ENCODE results near the gene SMYD3. TPM values are rescaled to one million over a fixed set of nuclear protein-coding genes. Genes with fewer than 3 reads are reported as not detected.
A peak's percentile ranks its signal among the peaks of the same experiment; 100 is the strongest.

Gene SMYD3
- total RNA-seq, 4 donors from 2014 or later: 12.0 to 15.0 (median 13.2) TPM

GRCh38 chr1:246483569-246483933, 23.5 kb downstream of the SMYD3 start:
- Histone ChIP-seq H3K36me3 (no peaks in the 10 kb centered on the region), H3K4me1 (peaks cover 0 to 17% (median 16%) of the 10 kb centered on the region in 4 donors), H3K9me3 (no peaks in the 10 kb centered on the region), H3K4me3 (peak overlapping the region; percentile 19 to 40 (median 30)), H3K27ac (replicated peaks in 1 of 4) (peak overlapping the region in 1 of 4 donors; percentile 2), H3K27me3 (no peaks in the 10 kb centered on the region)
- no peak for TF ChIP-seq POLR2AphosphoS5 (IDR thresholded peaks at IDR 0.05)
- DNase-seq (ENCODE audit: extremely low spot score): no peak
- intact Hi-C loops (cut with DNase I): no loop called here

- TF ChIP-seq POLR2A (IDR thresholded peaks at IDR 0.05; ENCODE audit: low read depth): no peak
- no peak for TF ChIP-seq POLR2AphosphoS5 (IDR thresholded peaks at IDR 0.05)
- no peak for TF ChIP-seq CTCF (IDR thresholded peaks at IDR 0.05)
- TF ChIP-seq EP300 (IDR thresholded peaks at IDR 0.05): no peak
- Histone ChIP-seq H3K4me3 (peak overlapping the region; percentile 19 to 40 (median 30)), H3K36me3 (no peaks in the 10 kb centered on the region), H3K27me3 (no peaks in the 10 kb centered on the region), H3K27ac (replicated peaks in 1 of 4) (peak overlapping the region in 2 of 4 donors; percentile 2 to 14), H3K4me1 (peaks cover 0 to 17% (median 16%) of the 10 kb centered on the region in 4 donors), H3K9me3 (no peaks in the 10 kb centered on the region)
- intact Hi-C loops (cut with DNase I): no loop called here
- DNase-seq (ENCODE audit: extremely low spot score): no peak
- 26% methylated on average over 4 of the region's 4 CpGs for WGBS
These were observed 24.1 kb downstream of the SMYD3 start for GRCh38 chr1:246482805-246483568.

GRCh38 chr1:246479061-246479460, 28.0 kb downstream of the SMYD3 start:
- H3K9me3 ChIP-seq: no peaks in the 10 kb centered on the region
- no peak for TF ChIP-seq POLR2A (IDR thresholded peaks at IDR 0.05; ENCODE audit: low read depth)
- no peak for TF ChIP-seq EP300 (IDR thresholded peaks at IDR 0.05)
- no peak for TF ChIP-seq CTCF (IDR thresholded peaks at IDR 0.05)
- TF ChIP-seq POLR2AphosphoS5 (IDR thresholded peaks at IDR 0.05): no peak

GRCh38 chr1:246477634-246478033, 29.4 kb downstream of the SMYD3 start:
- intact Hi-C loops (cut with DNase I): no loop called here
- Histone ChIP-seq H3K4me1 (peaks cover 0 to 14% (median 5%) of the 10 kb centered on the region in 4 donors), H3K9me3 (no peaks in the 10 kb centered on the region), H3K27me3 (no peaks in the 10 kb centered on the region), H3K36me3 (no peaks in the 10 kb centered on the region), H3K4me3 (no peak overlapping the region), H3K27ac (replicated peaks in 1 of 4) (no peak overlapping the region)
- no peak for DNase-seq (ENCODE audit: extremely low spot score)
- TF ChIP-seq POLR2A (IDR thresholded peaks at IDR 0.05; ENCODE audit: low read depth) (no peak), CTCF (IDR thresholded peaks at IDR 0.05) (no peak), EP300 (IDR thresholded peaks at IDR 0.05) (no peak), POLR2AphosphoS5 (IDR thresholded peaks at IDR 0.05) (no peak)
- WGBS: 82% methylated on average over 2 of the region's 2 CpGs

More at GRCh38 chr1:246479061-246479460, 28.0 kb downstream of the SMYD3 start:
- Histone ChIP-seq H3K4me3 (no peak overlapping the region), H3K4me1 (peaks cover 0 to 24% (median 17%) of the 10 kb centered on the region in 4 donors), H3K27ac (replicated peaks in 1 of 4) (no peak overlapping the region), H3K27me3 (no peaks in the 10 kb centered on the region), H3K36me3 (no peaks in the 10 kb centered on the region)
- intact Hi-C loops (cut with DNase I): no loop called here
- DNase-seq (ENCODE audit: extremely low spot score): no peak
- 63% methylated on average over 2 of the region's 2 CpGs for WGBS

- Histone ChIP-seq H3K27me3 (no peaks in the 10 kb centered on the region), H3K4me3 (no peak overlapping the region), H3K4me1 (peaks cover 0 to 8% (median 0%) of the 10 kb centered on the region in 4 donors), H3K36me3 (no peaks in the 10 kb centered on the region), H3K27ac (replicated peaks in 1 of 4) (no peak overlapping the region), H3K9me3 (no peaks in the 10 kb centered on the region)
- TF ChIP-seq CTCF (IDR thresholded peaks at IDR 0.05): no peak
- TF ChIP-seq POLR2AphosphoS5 (IDR thresholded peaks at IDR 0.05): no peak
- no peak for TF ChIP-seq EP300 (IDR thresholded peaks at IDR 0.05)
- TF ChIP-seq POLR2A (IDR thresholded peaks at IDR 0.05; ENCODE audit: low read depth): no peak
- no peak for DNase-seq (ENCODE audit: extremely low spot score)
- 65% methylated on average over 1 of the region's 1 CpG for WGBS
- intact Hi-C loops (cut with DNase I): no loop called here
These were observed 30.3 kb downstream of the SMYD3 start for GRCh38 chr1:246476771-246477170.
